Rectal smooth muscle tissue (tissue), 1 donor: ENCODE measurements around the gene CLRN3.

Experiments
- H3K27ac ChIP-seq: one replicate; pipeline ENCODE4 v1.7.0; 2013; ENCODE audit warnings: low read depth, low read length, inconsistent platforms
- H3K27me3 ChIP-seq: one replicate; pipeline ENCODE4 v1.7.0; 2013; ENCODE audit warnings: low read length; ENCODE audit not compliant: control insufficient read depth, insufficient read depth
- H3K36me3 ChIP-seq: one replicate; pipeline ENCODE4 v1.7.0; 2013; ENCODE audit warnings: low read length; ENCODE audit not compliant: control insufficient read depth, insufficient read depth
- H3K4me1 ChIP-seq: one replicate; pipeline ENCODE4 v1.7.0; 2013; ENCODE audit warnings: low read length; ENCODE audit not compliant: control insufficient read depth, insufficient read depth
- H3K4me3 ChIP-seq: one replicate; pipeline ENCODE4 v1.7.0; 2013; ENCODE audit warnings: low read length
- H3K9ac ChIP-seq: one replicate; pipeline ENCODE4 v1.7.0; 2013; ENCODE audit warnings: low read length

Gene CLRN3

DNA sequence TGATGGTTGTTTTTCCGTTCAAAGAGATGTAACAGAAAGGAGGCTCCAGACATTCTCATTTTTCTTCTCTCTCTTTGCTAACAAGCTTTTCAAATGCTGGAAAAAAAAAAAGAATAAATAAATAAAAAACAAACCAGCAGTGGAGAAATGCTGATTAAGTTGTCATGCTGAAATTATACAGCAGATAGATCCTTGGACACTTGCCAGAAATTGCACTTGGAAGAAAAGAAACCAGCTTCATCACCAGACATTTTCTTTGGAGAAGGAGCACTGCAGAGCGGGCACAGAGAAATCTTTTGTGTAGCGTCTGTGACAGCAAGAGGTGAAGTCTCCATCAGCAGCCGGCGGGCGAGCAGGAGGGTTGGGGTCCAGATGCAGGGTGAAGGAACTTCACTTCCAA is 55.8 kb downstream of the CLRN3 start:
- Histone ChIP-seq H3K36me3 (no peaks in the 10 kb centered on the region), H3K27ac (no peak overlapping the region), H3K4me1 (no peaks in the 10 kb centered on the region), H3K9ac (no peak overlapping the region), H3K27me3 (peaks cover 10% of the 10 kb centered on the region), H3K4me3 (no peak overlapping the region)

DNA sequence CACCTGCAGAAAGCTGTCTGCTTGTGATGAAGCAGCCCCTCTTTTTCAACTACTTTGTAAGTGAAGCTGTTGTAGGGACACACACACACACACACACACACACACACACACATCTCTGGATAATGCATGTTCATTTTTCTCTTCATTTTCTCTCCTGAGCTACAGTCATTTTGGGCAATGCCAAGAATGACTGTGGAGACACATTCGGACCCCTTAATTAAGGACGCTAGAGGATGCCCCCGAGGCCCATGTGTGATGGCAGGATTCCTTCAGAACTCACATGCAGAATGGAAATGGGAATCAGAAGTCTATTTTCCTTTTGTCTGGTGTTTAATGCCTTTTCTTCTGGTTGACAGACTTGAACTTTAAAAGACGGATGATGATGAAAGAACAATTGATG is 56.6 kb downstream of the CLRN3 start:
- Histone ChIP-seq H3K27ac (no peak overlapping the region), H3K9ac (no peak overlapping the region), H3K36me3 (no peaks in the 10 kb centered on the region), H3K4me3 (no peak overlapping the region), H3K4me1 (no peaks in the 10 kb centered on the region), H3K27me3 (peaks cover 10% of the 10 kb centered on the region)

DNA sequence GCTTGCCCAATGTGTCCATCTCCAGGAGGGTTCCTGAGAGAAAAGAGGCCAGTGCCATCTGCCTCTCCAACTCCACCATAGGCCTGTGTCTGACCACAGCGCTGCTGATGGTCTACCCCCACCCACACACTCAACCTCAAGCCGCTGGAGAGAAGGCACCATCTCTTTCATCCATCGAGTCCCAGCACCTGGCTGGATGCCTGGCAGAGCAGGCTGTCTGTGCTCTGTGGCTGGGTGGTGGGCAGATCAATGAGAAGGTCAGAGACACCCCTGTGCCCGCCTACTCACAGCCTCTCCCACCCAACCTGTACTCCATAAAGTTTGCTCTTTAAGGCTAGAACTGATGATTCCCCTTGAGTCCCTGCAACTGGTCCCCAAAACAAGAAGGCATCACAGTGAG is 58.0 kb downstream of the CLRN3 start:
- Histone ChIP-seq H3K9ac (no peak overlapping the region), H3K4me1 (no peaks in the 10 kb centered on the region), H3K27ac (no peak overlapping the region), H3K36me3 (no peaks in the 10 kb centered on the region), H3K4me3 (no peak overlapping the region), H3K27me3 (peaks cover 10% of the 10 kb centered on the region)

DNA sequence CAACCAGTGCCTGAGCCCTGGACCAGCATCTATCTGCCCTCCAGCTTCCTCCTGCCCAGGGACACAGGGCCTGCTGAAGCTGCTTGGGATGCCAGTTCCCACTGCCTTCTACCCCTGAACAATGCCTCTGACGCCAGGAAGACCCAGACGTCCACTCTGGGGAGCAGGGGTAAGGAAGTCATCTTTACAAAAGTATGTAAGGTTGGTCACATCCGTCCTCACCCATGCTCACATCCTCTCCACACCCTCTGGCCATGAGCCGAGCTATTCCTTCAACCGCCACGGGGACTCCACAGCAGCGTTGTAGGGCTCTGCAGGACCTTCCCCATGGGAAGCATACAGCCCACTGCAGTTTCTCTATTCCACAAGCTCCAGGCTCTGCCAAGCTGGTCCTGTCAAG is 58.5 kb downstream of the CLRN3 start:
- Histone ChIP-seq H3K27me3 (peaks cover 10% of the 10 kb centered on the region), H3K4me3 (no peak overlapping the region), H3K4me1 (no peaks in the 10 kb centered on the region), H3K27ac (no peak overlapping the region), H3K36me3 (no peaks in the 10 kb centered on the region), H3K9ac (no peak overlapping the region)

DNA sequence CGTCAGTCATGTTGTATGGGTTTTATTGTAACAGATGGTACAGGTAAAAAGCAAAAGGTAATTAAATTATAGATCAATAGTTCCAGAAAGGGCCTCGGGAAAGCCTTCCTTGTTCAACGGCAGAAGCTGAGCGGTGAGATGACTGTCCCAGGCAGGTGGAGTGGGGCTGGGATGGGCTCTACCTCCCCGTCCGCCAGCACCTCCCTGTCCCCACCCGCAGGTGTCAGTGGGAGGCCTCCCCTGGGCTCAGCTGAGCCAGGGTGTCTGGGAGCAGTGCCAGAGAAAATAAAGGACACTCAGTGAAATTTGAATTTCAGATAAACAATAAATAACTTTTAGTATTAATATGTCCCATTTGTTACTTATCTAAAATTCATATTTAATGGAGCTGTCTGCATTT is 58.9 kb downstream of the CLRN3 start:
- Histone ChIP-seq H3K36me3 (no peaks in the 10 kb centered on the region), H3K9ac (no peak overlapping the region), H3K4me3 (no peak overlapping the region), H3K4me1 (no peaks in the 10 kb centered on the region), H3K27me3 (peaks cover 10% of the 10 kb centered on the region), H3K27ac (no peak overlapping the region)

DNA sequence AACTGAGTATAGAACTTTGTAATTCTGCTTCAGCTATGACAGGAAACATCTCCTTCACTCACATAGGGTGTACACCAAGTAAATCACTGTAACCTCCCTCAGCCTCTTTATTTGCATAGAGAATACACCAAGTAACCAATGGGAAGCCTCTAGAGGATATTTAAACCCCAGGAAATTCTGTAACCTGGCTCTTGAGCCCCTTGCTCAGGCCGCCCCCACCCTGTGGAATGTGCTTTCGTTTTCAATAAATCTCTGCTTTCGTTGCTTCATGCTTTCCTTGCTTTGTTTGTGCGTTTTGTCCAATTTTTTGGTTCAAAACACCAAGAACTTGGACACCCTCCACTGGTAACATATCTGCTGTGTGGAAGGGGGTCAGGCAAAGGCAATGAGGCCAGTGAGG is 60.2 kb downstream of the CLRN3 start:
- Histone ChIP-seq H3K36me3 (no peaks in the 10 kb centered on the region), H3K4me1 (no peaks in the 10 kb centered on the region), H3K4me3 (no peak overlapping the region), H3K27ac (no peak overlapping the region), H3K9ac (no peak overlapping the region), H3K27me3 (peaks cover 10% of the 10 kb centered on the region)

DNA sequence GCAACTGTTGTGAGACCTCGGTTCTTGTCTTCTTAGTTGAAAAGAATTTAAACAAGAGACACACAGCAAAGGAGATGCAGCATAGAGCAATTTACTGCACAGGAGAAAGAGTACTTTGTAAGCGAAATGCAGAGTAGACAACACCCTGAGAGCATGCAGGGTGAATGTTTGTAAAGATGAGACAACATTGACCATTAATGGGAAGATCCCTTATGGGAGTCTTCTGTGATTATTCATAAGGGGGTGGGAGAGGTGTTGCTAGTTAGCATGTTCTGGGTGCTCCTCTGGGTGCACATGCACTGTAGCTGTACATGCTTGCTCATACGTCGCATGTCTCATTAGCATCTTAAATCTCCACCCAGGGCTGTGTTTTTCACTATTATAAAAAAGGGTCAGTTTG is 62.3 kb downstream of the CLRN3 start:
- Histone ChIP-seq H3K36me3 (no peaks in the 10 kb centered on the region), H3K9ac (no peak overlapping the region), H3K4me1 (no peaks in the 10 kb centered on the region), H3K4me3 (no peak overlapping the region), H3K27me3 (peaks cover 6% of the 10 kb centered on the region), H3K27ac (no peak overlapping the region)
